Right renal pelvis (tissue), 4 donors: ENCODE results near the gene MCOLN2. TPM values are rescaled to one million over a fixed set of nuclear protein-coding genes. Genes with fewer than 3 reads are reported as not detected.
"Not testable (repeated sequence)": the region's sequence is repeated elsewhere in the genome, so short reads cannot be mapped to it uniquely, and the experiment has no call there.

Experiments
- DNase-seq, 4 donors: peaks; one replicate each; pipeline ENCODE4 v3.0.0-alpha.2; 2013; ENCODE audit warnings: low read depth in 4 of 4, low spot score in 3 of 4, missing footprints in 1 of 4
- polyA plus RNA-seq, 4 donors: library from polyadenylated mRNA; unstranded; fragments of 120-200 nt; gene quantifications; one replicate each; pipeline ENCODE4 v1.2.1, GENCODE V29; 2013; ENCODE audit not compliant: insufficient read length in 4 of 4

MCOLN2 gene
- polyA plus RNA-seq = 1 to 10 TPM in 1 of 4 donors, under 1 TPM in 3; 0.29 to 1.4 (median 0.62) TPM

DNA sequence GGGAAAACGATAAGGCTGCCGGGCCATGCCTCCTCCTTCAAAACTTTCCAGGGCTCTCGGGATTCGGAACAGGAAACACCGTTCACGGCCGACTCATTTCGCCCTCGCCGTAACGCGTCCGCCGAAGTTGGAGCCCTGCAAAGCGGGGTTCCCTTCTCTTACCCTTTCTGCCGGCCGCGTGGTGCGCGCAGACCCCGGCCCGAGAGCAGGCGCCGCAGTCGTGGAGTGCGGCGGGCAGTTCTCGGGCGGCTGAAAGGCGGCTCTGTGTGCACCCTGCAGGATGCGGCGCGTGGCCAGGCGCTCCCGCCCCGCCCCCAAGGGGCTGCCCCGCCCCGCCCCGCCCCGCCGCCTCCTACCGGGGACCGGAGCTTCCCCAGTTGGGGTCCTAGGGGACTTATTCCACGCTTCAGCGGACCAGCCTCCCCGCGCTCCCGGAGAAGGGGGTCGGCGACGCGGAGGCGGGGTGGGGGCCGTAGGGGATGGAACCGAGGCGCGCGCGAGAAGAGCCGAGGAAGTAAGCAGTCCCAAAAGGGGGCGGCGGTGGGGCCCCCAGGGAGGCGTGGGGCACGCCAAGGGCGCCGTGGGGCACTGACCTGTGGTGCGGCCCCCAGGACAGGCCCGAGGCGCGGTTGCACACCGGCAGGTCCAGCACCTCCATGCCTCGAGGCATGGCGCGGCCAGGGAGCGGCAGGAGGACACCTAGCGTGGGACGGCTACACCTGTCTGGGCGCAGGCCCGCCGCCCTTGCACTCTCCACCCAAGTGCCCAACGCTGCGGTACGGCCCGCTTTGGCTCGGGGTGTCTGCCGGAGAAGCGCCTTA is at the start of gene MCOLN2:
Gene MCOLN2 (minus strand): TSS at position 268 of the 821 bp plus-strand sequence. CDS start 241 bp downstream, at position 27.
- peak in 2 of 4 donors; percentile 5 to 15 for DNase-seq

GRCh38 chr1:85042413-85042812 is 45.5 kb upstream of the MCOLN2 start:
- DNase-seq = no peak

- no peak for DNase-seq
Measured at GRCh38 chr1:85041793-85042192, 44.9 kb upstream of the MCOLN2 start.

GRCh38 chr1:85033221-85033620 is 36.3 kb upstream of the MCOLN2 start:
- DNase-seq = no peak

- DNase-seq = no peak
Measured at GRCh38 chr1:85030536-85030935, 33.6 kb upstream of the MCOLN2 start.

- no peak for DNase-seq
Measured at GRCh38 chr1:85028151-85028550, 31.2 kb upstream of the MCOLN2 start.

GRCh38 chr1:85027242-85027983 is 30.5 kb upstream of the MCOLN2 start:
- DNase-seq = no peak

DNA sequence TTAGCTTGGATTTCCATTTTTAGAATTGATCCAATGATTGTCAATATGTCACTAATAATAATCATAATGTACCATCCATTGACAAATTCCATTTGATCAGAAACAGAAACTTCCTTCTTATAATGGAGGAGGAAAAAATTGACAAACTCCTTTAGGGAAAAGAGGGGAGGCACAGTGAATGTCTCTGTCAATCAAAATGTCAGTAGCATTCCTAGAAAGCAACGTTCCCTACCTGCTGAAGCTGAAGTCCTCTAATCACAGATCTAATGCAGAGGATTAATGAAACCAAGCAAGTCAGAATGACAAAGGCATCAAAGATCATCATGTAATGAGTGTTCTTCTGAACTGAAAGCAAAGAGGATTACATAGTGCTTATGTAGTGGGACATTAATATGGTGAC is 29.0 kb upstream of the MCOLN2 start:
- no peak for DNase-seq

- no peak for DNase-seq
Measured at GRCh38 chr1:85024736-85025135, 27.8 kb upstream of the MCOLN2 start.

DNA sequence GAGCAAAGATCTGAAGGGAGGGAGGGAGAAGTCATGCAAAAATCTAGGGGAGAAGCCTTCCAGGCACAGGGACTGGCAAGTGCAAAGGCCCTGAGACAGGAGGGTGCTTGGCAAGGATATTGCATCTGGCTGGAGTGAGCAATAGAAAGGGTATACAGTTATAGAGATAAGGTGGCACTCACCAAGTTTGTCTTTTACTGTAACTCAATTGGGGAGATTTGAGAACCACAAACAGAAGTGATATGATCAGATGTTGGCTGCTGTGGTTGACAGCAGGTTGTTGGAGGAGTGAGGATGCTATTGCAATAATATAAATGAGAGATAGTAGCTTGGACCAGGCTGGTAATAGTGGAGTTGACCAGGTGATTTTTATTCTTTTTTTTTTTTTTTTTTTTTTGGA is 25.8 kb upstream of the MCOLN2 start:
- DNase-seq = no peak

GRCh38 chr1:85019994-85020393 is 23.1 kb upstream of the MCOLN2 start:
- no peak for DNase-seq

DNA sequence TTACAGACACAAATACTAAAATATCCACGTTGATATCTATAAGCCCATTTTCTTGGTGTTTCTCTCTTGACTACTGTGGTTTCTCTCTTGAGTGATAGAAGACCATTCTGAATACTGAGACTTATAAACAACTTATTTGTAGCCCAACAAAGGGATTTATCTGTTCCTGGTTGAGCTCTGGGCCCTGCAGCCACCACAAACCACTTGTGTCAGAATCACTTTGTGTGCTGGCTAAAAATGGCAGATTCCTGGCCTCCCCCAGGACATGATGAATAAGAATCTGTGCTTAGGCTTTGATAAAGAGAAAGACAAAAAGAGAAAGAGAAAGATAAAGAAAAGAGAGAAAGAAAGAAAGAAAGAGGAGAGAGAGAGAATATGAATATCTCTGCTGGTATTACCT is 18.9 kb upstream of the MCOLN2 start:
- no peak for DNase-seq

- DNase-seq = not testable (repeated sequence)
Measured at GRCh38 chr1:85005641-85006040, 8.7 kb upstream of the MCOLN2 start.

- no peak for DNase-seq
Measured at GRCh38 chr1:85001742-85002141, 4.8 kb upstream of the MCOLN2 start.

DNA sequence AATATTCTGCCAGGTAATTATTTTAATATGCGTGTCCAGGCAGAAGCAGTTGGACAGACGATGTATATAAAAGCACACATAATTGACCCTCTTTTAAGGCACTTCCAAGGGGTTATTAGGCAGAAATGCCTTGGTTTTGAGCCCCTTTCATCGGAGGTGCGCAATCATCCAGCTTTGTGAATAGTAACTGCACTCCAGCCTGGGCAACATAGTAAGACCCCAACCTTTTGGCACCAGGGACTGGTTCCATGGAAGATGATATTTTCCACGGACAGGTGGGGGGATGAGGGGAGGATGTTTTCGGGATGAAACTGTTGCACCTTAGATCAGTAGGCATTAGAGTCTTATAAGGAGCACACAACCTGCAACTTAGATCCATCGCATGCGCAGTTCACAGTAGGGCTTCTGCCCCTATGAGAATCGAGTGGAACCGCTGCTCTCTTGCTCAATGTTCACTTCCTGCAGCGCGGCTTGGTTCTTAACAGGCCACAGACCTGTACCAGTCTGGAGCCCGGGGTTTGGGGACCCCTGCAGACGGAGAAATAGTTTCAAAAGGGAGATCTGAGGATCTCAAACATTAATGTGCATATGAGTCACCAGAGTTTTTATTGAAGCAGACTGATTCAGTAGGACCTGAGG is 1.8 kb upstream of the MCOLN2 start:
- no peak for DNase-seq

GRCh38 chr1:84997667-84998600 is 1.0 kb upstream of the MCOLN2 start:
- DNase-seq = no peak

DNA sequence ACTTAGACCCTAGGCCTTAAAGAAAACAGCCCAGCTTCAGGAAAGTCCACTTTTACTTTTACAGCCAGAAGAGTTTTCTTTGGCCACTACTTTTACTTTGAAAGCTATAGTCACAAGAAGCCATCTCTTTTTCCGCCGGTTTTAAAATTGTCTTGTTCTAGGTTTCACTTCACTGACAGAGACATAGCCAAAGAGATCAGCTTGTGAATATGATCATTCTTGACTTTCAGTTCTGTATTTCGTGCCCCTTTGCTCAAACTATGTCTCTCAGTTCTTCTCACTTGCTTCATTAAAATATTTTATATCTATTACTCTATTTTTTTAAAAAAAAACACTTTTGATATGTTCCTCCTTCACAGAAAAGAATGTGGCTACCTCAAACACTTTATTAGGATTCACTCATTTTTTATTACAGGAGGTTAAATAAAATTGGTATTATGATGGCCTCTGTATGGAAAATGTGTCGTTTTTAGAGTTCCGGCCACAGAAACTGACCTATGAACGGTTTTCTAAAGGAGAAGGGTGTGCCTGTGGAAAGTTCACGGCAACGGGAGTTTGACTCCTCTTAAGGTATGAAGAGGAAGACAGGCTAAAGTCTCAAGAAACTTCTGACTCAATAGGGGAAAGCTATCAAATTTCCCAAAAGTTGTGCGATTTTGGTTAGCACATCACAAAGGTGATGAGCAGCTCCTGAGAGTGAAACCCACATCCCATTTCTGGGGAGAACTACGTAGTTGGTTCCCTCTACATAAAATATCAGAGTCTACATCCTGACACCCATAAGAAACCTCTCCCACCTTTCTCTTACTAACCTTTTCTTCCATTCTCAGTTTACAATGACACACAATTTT is 1.2 kb downstream of the MCOLN2 start:
- no peak for DNase-seq

DNA sequence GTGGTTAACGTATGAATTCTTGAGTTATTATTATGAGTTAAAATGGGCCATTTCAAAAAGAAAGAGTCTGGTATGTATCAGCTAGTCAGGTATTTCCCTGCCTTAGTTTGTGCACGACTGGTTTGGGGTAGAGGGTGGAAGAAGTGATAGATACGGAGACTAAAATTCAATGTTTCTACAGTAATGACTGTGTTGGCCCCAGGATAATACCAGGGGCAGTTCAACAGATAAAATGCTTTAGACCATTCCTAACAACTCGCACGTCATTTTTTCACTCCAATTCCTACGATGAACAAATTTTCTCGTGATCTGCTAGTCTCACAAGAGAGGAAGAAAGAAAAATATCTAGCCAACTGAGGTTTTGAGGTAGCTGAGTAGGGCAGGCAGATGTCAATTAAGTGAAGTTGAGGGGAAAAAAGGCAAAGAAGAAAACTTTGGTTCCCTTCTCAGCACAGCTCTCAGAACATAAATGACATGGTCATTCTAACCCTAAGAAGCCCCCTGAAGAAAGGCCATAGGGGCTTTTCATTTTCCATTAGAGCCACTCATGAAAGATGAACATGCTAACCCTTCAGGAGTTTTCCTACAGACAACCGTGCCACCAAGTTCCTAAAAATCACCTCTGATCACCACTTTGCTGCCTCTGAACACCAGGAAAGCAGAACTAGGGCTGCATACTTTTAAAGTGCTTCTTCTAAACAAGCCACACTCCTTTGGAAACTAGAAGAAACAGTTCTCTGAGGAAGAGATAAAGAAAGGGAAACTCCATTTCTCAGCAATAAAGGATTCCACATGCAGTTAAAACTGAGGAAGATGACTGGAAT is 5.6 kb downstream of the MCOLN2 start:
- DNase-seq = no peak
